ENCODE results near the gene SPEF2. TPM values are rescaled to one million over a fixed set of nuclear protein-coding genes. Genes with fewer than 3 reads are reported as not detected.
A peak's percentile ranks its signal among the peaks of the same experiment; 100 is the strongest.

The SPEF2 gene
- total RNA-seq, 1 donor from 2014 or later, result 3.4 TPM

DNA sequence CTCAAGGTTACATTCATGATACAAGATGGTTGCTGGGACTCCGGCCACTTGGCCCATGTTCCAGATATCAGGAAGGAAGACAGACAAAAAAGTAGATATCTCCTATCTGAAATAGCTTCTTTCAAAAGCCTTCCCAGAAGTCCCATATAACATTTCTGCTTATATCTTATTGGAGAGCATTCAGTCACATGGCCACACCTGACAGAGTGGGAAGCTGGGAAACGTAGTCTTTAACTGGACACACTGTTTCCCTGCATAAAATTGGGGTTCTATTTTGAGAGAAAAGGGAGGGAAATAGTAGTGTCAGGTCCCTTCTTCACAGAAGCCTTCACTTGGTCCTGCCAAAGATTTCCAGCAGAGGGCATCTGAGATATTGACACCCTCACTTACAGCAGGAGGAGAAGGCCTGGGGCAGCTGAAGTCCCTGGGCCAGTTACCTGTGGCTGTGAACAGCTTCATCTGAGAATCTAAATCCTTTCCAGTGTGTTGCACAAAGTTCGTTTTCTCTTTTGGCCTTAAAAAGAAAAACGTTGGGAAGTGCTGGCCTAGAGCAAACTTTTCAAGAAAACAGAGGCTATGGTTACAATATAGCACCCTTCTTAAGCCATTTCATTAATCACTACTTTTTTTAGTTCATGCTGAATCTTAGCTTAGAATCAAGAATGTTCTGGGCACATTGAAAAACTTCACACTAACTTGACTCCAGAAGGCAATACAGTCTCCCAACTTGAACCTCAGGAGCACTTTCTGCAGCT lies 33.5 kb downstream of the SPEF2 start:
- H3K4me3 Mint-ChIP-seq (ENCODE audit: unreplicated experiment), result no peak overlapping the region
- no peak overlapping the region for H3K27ac Mint-ChIP-seq (ENCODE audit: unreplicated experiment)

DNA sequence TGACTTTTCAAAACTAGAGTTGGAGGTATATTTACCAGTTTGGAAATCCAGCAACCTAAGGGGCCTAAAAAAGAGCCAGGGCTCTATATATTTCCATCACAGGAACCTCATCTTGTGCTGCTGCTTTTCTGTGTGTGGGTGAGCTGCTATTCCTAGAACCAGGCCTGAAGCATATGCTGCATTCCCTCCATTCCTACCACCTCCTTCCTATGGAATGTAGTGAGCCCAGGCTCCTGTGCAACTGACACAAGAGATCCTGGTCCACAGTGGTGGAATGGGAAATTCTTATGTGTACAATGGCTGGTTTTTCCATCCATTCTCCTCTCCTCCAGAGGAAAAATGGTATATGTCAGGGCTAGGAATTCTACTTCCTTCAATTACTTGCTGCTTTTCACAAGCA lies 39.1 kb downstream of the SPEF2 start:
- Mint-ChIP-seq H3K9me3 (ENCODE audit: unreplicated experiment) (no peaks in the 10 kb centered on the region), H3K27me3 (ENCODE audit: unreplicated experiment) (no peaks in the 10 kb centered on the region), H3K36me3 (ENCODE audit: low read depth, unreplicated experiment) (no peaks in the 10 kb centered on the region), H3K4me1 (ENCODE audit: unreplicated experiment) (no peaks in the 10 kb centered on the region), H3K27ac (ENCODE audit: unreplicated experiment) (no peak overlapping the region), H3K4me3 (ENCODE audit: unreplicated experiment) (no peak overlapping the region)
- no peak for DNase-seq (ENCODE audit: low spot score)
- TF ChIP-seq, protein P1, sequence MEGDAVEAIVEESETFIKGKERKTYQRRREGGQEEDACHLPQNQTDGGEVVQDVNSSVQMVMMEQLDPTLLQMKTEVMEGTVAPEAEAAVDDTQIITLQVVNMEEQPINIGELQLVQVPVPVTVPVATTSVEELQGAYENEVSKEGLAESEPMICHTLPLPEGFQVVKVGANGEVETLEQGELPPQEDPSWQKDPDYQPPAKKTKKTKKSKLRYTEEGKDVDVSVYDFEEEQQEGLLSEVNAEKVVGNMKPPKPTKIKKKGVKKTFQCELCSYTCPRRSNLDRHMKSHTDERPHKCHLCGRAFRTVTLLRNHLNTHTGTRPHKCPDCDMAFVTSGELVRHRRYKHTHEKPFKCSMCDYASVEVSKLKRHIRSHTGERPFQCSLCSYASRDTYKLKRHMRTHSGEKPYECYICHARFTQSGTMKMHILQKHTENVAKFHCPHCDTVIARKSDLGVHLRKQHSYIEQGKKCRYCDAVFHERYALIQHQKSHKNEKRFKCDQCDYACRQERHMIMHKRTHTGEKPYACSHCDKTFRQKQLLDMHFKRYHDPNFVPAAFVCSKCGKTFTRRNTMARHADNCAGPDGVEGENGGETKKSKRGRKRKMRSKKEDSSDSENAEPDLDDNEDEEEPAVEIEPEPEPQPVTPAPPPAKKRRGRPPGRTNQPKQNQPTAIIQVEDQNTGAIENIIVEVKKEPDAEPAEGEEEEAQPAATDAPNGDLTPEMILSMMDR (IDR thresholded peaks at IDR 0.05; ENCODE audit: unreplicated experiment), result no peak

More for the DNA sequence above, 33.5 kb downstream of the SPEF2 start:
- H3K9me3 Mint-ChIP-seq (ENCODE audit: unreplicated experiment), result no peaks in the 10 kb centered on the region
- no peaks in the 10 kb centered on the region for H3K4me1 Mint-ChIP-seq (ENCODE audit: unreplicated experiment)
- DNase-seq (ENCODE audit: low spot score), result peak; percentile 48
- H3K36me3 Mint-ChIP-seq (ENCODE audit: low read depth, unreplicated experiment), result no peaks in the 10 kb centered on the region
- no peaks in the 10 kb centered on the region for H3K27me3 Mint-ChIP-seq (ENCODE audit: unreplicated experiment)
- TF ChIP-seq, protein P1 (IDR thresholded peaks at IDR 0.05; ENCODE audit: unreplicated experiment), result peak; percentile 60

DNA sequence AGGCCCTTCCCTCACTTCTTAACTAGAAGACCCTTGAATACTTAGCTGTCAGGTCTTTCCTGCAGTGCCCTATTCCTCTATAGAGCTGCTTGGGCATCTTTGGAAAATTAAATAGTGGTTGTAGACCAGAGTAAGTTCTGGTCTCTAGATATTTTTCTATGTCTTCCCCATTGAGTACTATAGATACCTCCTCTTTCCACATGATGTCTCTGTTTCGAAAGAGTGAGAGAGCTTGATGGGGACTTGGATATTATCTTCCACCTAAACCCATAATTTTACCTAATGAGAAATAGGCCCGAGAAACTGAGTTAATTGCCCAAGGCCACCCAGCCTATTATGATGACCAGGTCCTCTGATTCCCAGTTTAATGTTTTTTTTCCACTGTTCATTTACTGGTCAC lies 40.2 kb downstream of the SPEF2 start:
- Mint-ChIP-seq H3K9me3 (ENCODE audit: unreplicated experiment) (no peaks in the 10 kb centered on the region), H3K36me3 (ENCODE audit: low read depth, unreplicated experiment) (no peaks in the 10 kb centered on the region), H3K4me3 (ENCODE audit: unreplicated experiment) (no peak overlapping the region), H3K27me3 (ENCODE audit: unreplicated experiment) (peaks cover 1% of the 10 kb centered on the region), H3K27ac (ENCODE audit: unreplicated experiment) (no peak overlapping the region), H3K4me1 (ENCODE audit: unreplicated experiment) (no peaks in the 10 kb centered on the region)
- TF ChIP-seq, protein P1 (IDR thresholded peaks at IDR 0.05; ENCODE audit: unreplicated experiment), result no peak
- DNase-seq (ENCODE audit: low spot score), result no peak

DNA sequence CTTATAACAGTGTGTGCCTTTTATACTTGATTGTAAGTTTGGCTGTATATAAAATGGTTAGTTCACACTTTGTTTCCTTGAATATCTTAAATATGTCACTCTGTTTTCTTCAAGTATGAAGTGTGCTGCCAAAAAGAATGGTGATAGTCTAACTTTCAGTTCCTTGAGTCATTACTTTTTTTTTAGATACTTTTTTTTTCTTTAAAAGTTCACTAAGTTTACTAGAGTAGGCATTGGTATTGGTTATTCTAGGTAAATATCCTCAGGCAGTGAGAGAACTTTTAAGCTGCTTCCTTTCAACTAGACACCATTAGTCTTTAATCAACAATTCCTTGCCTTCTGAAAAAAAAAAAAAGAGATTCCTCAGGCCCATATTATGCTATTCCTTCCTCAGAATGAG lies 41.9 kb downstream of the SPEF2 start:
- H3K4me3 Mint-ChIP-seq (ENCODE audit: unreplicated experiment), result no peak overlapping the region
- no peaks in the 10 kb centered on the region for H3K9me3 Mint-ChIP-seq (ENCODE audit: unreplicated experiment)
- DNase-seq (ENCODE audit: low spot score), result no peak
- peaks cover 1% of the 10 kb centered on the region for H3K27me3 Mint-ChIP-seq (ENCODE audit: unreplicated experiment)
- TF ChIP-seq, protein P1 (IDR thresholded peaks at IDR 0.05; ENCODE audit: unreplicated experiment), result no peak
- no peak overlapping the region for H3K27ac Mint-ChIP-seq (ENCODE audit: unreplicated experiment)
- H3K36me3 Mint-ChIP-seq (ENCODE audit: low read depth, unreplicated experiment), result no peaks in the 10 kb centered on the region
- H3K4me1 Mint-ChIP-seq (ENCODE audit: unreplicated experiment), result no peaks in the 10 kb centered on the region

DNA sequence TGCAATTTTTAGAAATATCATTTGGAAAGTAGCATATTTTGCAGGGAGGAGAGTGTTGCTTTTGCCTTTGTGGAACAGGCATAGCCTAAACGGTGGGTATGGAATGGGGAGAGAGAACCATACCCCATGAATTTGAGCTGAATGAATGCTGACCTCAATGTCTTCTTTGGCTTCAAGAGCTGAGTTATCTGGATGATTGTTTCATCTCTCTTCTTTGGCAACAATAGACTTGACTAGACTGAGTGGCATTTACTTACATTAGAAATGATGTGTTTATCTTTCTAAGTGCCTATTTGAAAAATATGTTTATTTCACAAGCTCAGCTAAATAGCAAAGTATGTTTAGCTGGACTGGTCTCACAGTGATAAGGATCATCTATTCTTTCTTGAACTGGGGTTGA lies 42.8 kb downstream of the SPEF2 start:
- H3K4me1 Mint-ChIP-seq (ENCODE audit: unreplicated experiment), result peaks cover 5% of the 10 kb centered on the region
- H3K27ac Mint-ChIP-seq (ENCODE audit: unreplicated experiment), result no peak overlapping the region
- no peak overlapping the region for H3K4me3 Mint-ChIP-seq (ENCODE audit: unreplicated experiment)
- H3K9me3 Mint-ChIP-seq (ENCODE audit: unreplicated experiment), result no peaks in the 10 kb centered on the region
- DNase-seq (ENCODE audit: low spot score), result no peak
- TF ChIP-seq, protein P1 (IDR thresholded peaks at IDR 0.05; ENCODE audit: unreplicated experiment), result no peak
- H3K27me3 Mint-ChIP-seq (ENCODE audit: unreplicated experiment), result peaks cover 1% of the 10 kb centered on the region
- H3K36me3 Mint-ChIP-seq (ENCODE audit: low read depth, unreplicated experiment), result no peaks in the 10 kb centered on the region

Data from endothelial cell (in vitro differentiated cells).